ENCODE data around the gene CACNB2.

CACNB2 gene

DNA sequence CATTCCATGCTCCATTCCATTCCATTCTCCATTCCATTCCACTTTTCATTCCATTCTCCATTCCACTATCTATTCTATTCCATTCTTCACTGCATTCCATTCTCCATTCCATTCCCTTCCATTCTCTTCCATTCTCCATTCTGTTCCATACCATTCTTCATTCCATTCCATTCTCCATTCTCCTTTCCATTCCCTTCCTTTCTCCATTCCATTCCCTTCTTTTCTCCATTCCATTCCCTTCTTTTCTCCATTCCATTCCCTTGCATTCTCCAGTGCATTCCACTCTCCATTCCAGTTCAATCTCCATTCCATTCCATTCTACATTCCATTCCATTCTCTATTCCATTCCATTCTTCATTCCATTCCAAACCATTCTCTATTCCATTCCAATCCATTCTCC lies 430.9 kb downstream of the CACNB2 start:
- H3K4me3 ChIP-seq (ENCODE audit: low read depth in 1 of 2, low read length in 1 of 2): no peak overlapping the region
- H3K36me3 ChIP-seq: no peaks in the 10 kb centered on the region
- H3K27ac ChIP-seq: no peak overlapping the region
- H3K9me3 ChIP-seq: peaks cover 4% of the 10 kb centered on the region
- H3K4me1 ChIP-seq (ENCODE audit: control insufficient read depth in 1 of 2, insufficient read depth in 1 of 2, low read depth in 1 of 2, low read length in 1 of 2): no peaks in the 10 kb centered on the region
- no peaks in the 10 kb centered on the region for H3K27me3 ChIP-seq
- TF ChIP-seq, protein P1, sequence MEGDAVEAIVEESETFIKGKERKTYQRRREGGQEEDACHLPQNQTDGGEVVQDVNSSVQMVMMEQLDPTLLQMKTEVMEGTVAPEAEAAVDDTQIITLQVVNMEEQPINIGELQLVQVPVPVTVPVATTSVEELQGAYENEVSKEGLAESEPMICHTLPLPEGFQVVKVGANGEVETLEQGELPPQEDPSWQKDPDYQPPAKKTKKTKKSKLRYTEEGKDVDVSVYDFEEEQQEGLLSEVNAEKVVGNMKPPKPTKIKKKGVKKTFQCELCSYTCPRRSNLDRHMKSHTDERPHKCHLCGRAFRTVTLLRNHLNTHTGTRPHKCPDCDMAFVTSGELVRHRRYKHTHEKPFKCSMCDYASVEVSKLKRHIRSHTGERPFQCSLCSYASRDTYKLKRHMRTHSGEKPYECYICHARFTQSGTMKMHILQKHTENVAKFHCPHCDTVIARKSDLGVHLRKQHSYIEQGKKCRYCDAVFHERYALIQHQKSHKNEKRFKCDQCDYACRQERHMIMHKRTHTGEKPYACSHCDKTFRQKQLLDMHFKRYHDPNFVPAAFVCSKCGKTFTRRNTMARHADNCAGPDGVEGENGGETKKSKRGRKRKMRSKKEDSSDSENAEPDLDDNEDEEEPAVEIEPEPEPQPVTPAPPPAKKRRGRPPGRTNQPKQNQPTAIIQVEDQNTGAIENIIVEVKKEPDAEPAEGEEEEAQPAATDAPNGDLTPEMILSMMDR (IDR thresholded peaks at IDR 0.05): no peak

- Histone ChIP-seq H3K27me3 (no peaks in the 10 kb centered on the region), H3K4me1 (ENCODE audit: control insufficient read depth in 1 of 2, insufficient read depth in 1 of 2, low read depth in 1 of 2, low read length in 1 of 2) (no peaks in the 10 kb centered on the region), H3K4me3 (ENCODE audit: low read depth in 1 of 2, low read length in 1 of 2) (no peak overlapping the region), H3K36me3 (no peaks in the 10 kb centered on the region), H3K27ac (no peak overlapping the region), H3K9me3 (peaks cover 4% of the 10 kb centered on the region)
- TF ChIP-seq, protein P1 (IDR thresholded peaks at IDR 0.05): no peak
Observed at GRCh38 chr10:18571780-18572179, 431.6 kb downstream of the CACNB2 start.

DNA sequence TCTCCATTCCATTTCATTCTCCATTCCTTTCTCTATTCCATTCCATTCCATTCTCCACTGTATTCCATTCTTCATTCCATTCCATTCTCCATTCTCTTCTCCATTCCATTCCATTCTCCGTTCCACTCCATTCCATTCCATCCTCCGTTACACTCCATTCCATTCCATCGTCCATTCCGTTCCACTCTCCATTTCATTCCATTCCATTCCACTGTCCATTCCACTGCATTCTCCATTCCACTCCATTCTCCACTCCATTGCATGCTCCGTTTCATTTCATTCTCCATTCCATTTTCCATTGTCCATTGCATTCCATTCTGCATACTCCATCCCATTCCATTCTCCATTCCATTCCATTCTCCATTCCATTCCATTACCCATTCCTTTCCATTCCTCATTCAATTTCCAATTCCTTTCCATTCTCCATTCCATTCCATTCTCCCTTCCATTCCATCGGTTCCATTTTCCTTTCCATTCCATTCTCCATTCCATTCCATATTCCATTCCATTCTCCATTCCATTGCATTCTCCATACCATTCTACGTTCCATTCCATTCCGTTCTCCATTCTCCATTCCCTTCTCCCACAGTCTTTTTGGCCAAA lies 432.8 kb downstream of the CACNB2 start:
- H3K9me3 ChIP-seq: peaks cover 4% of the 10 kb centered on the region
- no peaks in the 10 kb centered on the region for H3K36me3 ChIP-seq
- no peak overlapping the region for H3K27ac ChIP-seq
- H3K4me1 ChIP-seq (ENCODE audit: control insufficient read depth in 1 of 2, insufficient read depth in 1 of 2, low read depth in 1 of 2, low read length in 1 of 2): no peaks in the 10 kb centered on the region
- no peaks in the 10 kb centered on the region for H3K27me3 ChIP-seq
- TF ChIP-seq, protein P1 (IDR thresholded peaks at IDR 0.05): no peak
- no peak overlapping the region for H3K4me3 ChIP-seq (ENCODE audit: low read depth in 1 of 2, low read length in 1 of 2)

DNA sequence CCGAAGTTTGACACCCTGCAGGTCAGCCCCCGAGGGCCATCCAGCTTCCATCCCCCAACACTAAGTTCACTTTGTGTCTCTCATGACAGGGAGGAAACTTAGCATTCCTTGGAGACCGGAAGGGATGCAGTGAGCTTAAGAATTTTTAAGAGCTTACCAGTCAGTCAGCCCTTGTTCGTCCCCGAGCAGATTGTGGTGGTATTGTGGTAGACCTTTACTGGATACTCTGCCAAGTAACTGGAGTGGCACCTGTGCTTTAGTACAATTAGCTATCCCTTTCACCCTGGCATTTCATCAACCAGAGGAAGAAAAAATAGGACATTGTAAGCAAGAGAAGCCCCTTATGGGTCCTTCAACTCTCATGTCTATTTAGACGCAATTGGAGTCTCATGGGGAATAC lies 436.4 kb downstream of the CACNB2 start:
- Histone ChIP-seq H3K4me3 (ENCODE audit: low read depth in 1 of 2, low read length in 1 of 2) (no peak overlapping the region), H3K27me3 (no peaks in the 10 kb centered on the region), H3K9me3 (peaks cover under 1% of the 10 kb centered on the region), H3K27ac (no peak overlapping the region), H3K4me1 (ENCODE audit: control insufficient read depth in 1 of 2, insufficient read depth in 1 of 2, low read depth in 1 of 2, low read length in 1 of 2) (no peaks in the 10 kb centered on the region), H3K36me3 (peaks cover 13% of the 10 kb centered on the region)
- TF ChIP-seq, protein P1 (IDR thresholded peaks at IDR 0.05): no peak

DNA sequence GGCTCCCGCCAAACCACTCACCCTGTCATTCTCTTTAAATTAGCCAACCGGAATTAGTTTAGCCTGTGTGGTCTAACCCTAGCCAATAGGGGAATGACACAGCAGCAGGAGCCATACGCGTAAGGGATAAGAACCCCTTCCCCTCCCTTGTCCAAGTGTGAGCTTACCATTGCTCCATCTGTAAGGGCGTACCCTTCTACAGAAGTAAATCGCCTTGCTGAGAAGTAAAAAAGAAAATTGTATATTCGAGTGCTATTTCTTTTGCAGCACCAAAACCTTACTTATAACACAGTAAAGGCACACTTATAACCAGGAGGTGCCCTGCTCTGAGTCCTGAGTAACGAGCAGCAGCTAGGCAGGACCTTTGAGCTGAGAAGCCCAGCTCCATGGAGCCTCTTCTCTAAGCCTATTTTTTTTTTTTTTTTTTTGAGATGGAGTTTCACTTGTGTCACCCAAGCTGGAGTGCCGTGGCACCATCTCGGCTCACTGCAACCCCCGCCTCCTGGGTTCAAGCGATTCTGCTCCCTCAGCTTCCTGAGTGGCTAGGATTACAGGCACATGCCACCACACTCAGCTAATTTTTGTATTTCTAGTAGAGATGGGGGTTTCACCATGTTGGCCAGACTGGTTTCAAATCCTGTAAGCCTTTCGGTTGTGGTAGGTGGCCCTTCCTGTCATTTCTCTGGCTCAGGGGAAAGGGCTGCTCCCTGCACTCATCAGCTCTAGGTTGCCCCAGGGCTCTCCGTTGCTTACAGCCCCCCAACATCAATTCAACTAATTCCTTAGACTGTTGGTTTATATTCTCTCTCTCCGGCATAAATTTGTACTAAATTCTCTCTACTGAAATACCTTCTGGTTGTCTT lies 437.8 kb downstream of the CACNB2 start:
- TF ChIP-seq, protein P1 (IDR thresholded peaks at IDR 0.05): no peak
- no peaks in the 10 kb centered on the region for H3K4me1 ChIP-seq (ENCODE audit: control insufficient read depth in 1 of 2, insufficient read depth in 1 of 2, low read depth in 1 of 2, low read length in 1 of 2)
- H3K27ac ChIP-seq: no peak overlapping the region
- peaks cover 13% of the 10 kb centered on the region for H3K36me3 ChIP-seq
- no peak overlapping the region for H3K4me3 ChIP-seq (ENCODE audit: low read depth in 1 of 2, low read length in 1 of 2)
- no peaks in the 10 kb centered on the region for H3K27me3 ChIP-seq
- no peaks in the 10 kb centered on the region for H3K9me3 ChIP-seq
